HUES64 (cell line): ENCODE results near the gene LMOD1.
A peak's percentile ranks its signal among the peaks of the same experiment; 100 is the strongest.
"Not testable (repeated sequence)": the region's sequence is repeated elsewhere in the genome, so short reads cannot be mapped to it uniquely, and the experiment has no call there.

Experiments
- H3K27ac ChIP-seq: 2 replicates; pipeline ENCODE4 v1.7.0; 2013; ENCODE audit warnings: low read depth, low read length, inconsistent platforms
- H3K27me3 ChIP-seq: 2 replicates; pipeline ENCODE4 v1.6.1; 2013; ENCODE audit warnings: mild to moderate bottlenecking, low read length; ENCODE audit not compliant: insufficient read depth
- H3K36me3 ChIP-seq: 2 replicates; pipeline ENCODE4 v1.6.1; 2013; ENCODE audit warnings: mild to moderate bottlenecking, low read length; ENCODE audit not compliant: insufficient read depth
- H3K4me1 ChIP-seq: 2 replicates; pipeline ENCODE4 v1.6.1; 2013; ENCODE audit warnings: mild to moderate bottlenecking, low read length, moderate library complexity; ENCODE audit not compliant: insufficient read depth
- H3K4me3 ChIP-seq: 2 replicates; pipeline ENCODE4 v1.5.1; 2013; ENCODE audit warnings: mild to moderate bottlenecking, low read length, moderate library complexity
- H3K9ac ChIP-seq: 2 replicates; pipeline ENCODE4 v1.6.1; 2013; ENCODE audit warnings: mild to moderate bottlenecking, low read depth, low read length
- H3K9me3 ChIP-seq: 2 replicates; pipeline ENCODE4 v1.6.1; 2013; ENCODE audit warnings: low read depth, low read length; ENCODE audit not compliant: insufficient read depth
- WGBS: fragments of 150-250, 120-280 bp; methylation state at CpG from one replicate; pipeline ENCODE4 v1.1.7; 2013; ENCODE audit warnings: missing lambda C conversion rate; 5-methylcytosine and 5-hydroxymethylcytosine counted together

LMOD1 gene

DNA sequence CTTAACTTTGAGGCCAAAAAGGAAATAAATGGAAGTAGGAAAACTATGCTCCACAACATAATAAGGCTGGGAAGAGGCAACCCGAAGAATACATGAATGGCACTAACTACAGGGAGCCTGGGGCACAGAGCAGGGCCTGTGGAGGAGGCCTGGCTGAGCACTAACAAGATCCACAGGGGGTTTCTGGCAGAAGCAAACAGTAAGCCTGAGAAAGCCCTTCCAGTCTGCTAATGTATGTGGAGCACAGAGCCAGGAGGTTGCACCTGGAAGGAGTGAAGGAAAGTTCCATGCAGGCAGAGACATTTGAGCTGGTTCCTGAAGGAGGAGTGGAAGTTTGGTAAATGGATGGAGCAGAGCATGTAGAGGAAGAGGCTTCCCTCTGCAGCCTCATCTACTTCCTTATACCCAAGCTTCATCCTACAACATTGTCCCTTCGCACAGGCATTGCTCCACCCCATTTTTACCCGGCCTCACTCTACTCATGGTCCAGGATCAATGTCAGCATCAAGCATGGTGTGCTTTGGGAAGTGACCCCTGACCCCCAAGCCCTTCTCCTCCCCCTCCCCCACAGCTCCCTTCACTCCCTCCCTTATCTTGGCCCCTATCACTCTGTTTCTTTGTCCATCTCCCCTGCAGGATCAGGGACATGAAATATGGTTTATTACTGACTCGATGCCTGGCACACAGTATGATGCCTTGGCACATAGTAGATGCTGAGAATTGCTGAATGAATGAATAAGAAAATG, 34.3 kb downstream of the LMOD1 start:
- no peaks in the 10 kb centered on the region for H3K9me3 ChIP-seq
- H3K4me1 ChIP-seq = peaks cover 5% of the 10 kb centered on the region; the same call in 1 of the 2 replicates
- H3K9ac ChIP-seq = no peak overlapping the region
- no peaks in the 10 kb centered on the region for H3K27me3 ChIP-seq
- peak overlapping the region; percentile 20; the same call in 1 of the 2 replicates for H3K27ac ChIP-seq
- WGBS = 62% methylated on average over 4 of the region's 4 CpGs
- H3K36me3 ChIP-seq = no peaks in the 10 kb centered on the region
- H3K4me3 ChIP-seq = no peak overlapping the region

DNA sequence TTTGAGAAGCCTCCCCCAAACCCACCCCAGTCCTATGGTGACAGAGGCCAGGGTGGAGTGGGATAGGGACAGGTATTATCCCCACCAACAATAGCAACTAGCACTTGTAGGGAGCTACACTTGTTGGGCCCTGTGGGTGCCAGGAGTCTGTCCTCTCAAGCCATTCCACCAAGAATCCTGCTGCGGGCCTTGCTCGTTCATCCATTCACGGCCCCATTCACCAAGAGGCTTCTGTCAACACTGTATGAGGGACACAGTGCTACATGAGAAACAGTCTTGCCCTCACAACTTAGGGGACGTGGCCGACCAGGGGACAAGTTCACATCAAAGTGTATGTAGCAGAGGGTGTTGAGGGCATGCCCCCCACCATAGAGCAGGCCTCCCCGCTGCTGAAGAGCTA, 38.7 kb downstream of the LMOD1 start:
- Histone ChIP-seq H3K27ac (no peak overlapping the region), H3K4me1 (peaks cover 18% of the 10 kb centered on the region), H3K9ac (no peak overlapping the region), H3K9me3 (no peaks in the 10 kb centered on the region), H3K27me3 (no peaks in the 10 kb centered on the region), H3K4me3 (no peak overlapping the region), H3K36me3 (no peaks in the 10 kb centered on the region)
- WGBS = 91% methylated on average over 6 of the region's 6 CpGs

DNA sequence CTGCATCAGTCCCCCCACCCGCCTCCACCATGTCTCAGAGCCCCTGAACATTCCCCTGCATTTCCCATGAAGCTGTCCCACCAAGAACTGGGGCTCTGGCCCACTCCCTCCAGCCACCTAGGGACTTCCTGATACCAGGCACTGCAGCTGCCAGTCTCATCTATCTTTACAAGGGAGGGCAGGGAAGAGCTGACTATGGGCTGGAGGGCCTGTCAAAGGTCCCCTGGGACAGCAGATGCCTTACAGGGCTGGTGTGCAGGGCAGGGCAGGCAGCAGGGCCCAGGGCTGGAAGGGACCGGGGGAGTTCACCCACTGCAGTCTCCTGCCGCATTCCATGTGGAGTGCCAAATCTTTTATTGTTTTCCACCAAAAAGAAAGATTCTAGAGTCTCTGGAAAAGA, 40.0 kb downstream of the LMOD1 start:
- peaks cover 13% of the 10 kb centered on the region for H3K4me1 ChIP-seq
- 89% methylated on average over 3 of the region's 3 CpGs for WGBS
- no peak overlapping the region for H3K27ac ChIP-seq
- H3K27me3 ChIP-seq = no peaks in the 10 kb centered on the region
- H3K36me3 ChIP-seq = no peaks in the 10 kb centered on the region
- no peak overlapping the region for H3K4me3 ChIP-seq
- H3K9me3 ChIP-seq = no peaks in the 10 kb centered on the region
- no peak overlapping the region for H3K9ac ChIP-seq

- H3K4me3 ChIP-seq = no peak overlapping the region
- 88% methylated on average over 6 of the region's 6 CpGs for WGBS
- no peaks in the 10 kb centered on the region for H3K36me3 ChIP-seq
- peak overlapping the region; percentile 43; the same call in 1 of the 2 replicates for H3K27ac ChIP-seq
- H3K9ac ChIP-seq = peak overlapping the region; percentile 18; the same call in 1 of the 2 replicates
- H3K9me3 ChIP-seq = no peaks in the 10 kb centered on the region
- no peaks in the 10 kb centered on the region for H3K27me3 ChIP-seq
- H3K4me1 ChIP-seq = peaks cover 13% of the 10 kb centered on the region
Observed at GRCh38 chr1:201905234-201905890, 41.0 kb downstream of the LMOD1 start.

DNA sequence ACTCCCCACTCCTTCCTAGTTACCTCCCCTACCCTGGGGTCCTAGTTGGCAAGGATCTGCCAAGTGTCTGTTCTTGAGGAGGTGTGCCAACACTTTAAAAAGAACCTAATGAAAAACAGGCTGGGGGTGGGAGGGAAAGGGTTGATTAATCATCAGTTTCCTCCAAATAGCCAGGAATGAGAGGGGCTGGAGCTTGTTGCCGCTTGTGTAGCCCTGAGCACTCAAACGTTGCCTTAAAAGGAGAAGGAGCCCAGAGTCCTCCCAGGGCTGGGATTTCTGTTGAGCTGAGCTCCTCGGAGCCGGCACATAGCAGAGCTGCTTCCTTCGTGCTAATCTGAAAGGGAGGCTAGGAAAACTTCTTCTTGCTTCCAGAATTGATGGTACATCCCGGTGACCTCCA, 41.8 kb downstream of the LMOD1 start:
- Histone ChIP-seq H3K36me3 (no peaks in the 10 kb centered on the region), H3K4me1 (peaks cover 13% of the 10 kb centered on the region), H3K27me3 (no peaks in the 10 kb centered on the region), H3K4me3 (no peak overlapping the region), H3K27ac (peak overlapping the region; percentile 43; the same call in 1 of the 2 replicates), H3K9me3 (no peaks in the 10 kb centered on the region), H3K9ac (peak overlapping the region; percentile 29; the same call in 1 of the 2 replicates)
- 48% methylated on average over 6 of the region's 6 CpGs for WGBS

GRCh38 chr1:201903135-201903534, 43.2 kb downstream of the LMOD1 start:
- Histone ChIP-seq H3K4me3 (no peak overlapping the region), H3K36me3 (no peaks in the 10 kb centered on the region), H3K9ac (no peak overlapping the region), H3K9me3 (no peaks in the 10 kb centered on the region), H3K4me1 (peaks cover 13% of the 10 kb centered on the region), H3K27me3 (no peaks in the 10 kb centered on the region), H3K27ac (no peak overlapping the region)
- 77% methylated on average over 5 of the region's 5 CpGs for WGBS

GRCh38 chr1:201902198-201902597, 44.1 kb downstream of the LMOD1 start:
- Histone ChIP-seq H3K9me3 (no peaks in the 10 kb centered on the region), H3K27me3 (no peaks in the 10 kb centered on the region), H3K4me1 (peaks cover 13% of the 10 kb centered on the region), H3K36me3 (no peaks in the 10 kb centered on the region), H3K4me3 (no peak overlapping the region), H3K27ac (no peak overlapping the region), H3K9ac (no peak overlapping the region)
- WGBS = 99% methylated on average over 3 of the region's 3 CpGs

- not testable (repeated sequence) for H3K4me3 ChIP-seq, H3K9ac ChIP-seq, H3K27me3 ChIP-seq, H3K36me3 ChIP-seq, H3K27ac ChIP-seq, H3K9me3 ChIP-seq
- whole genome bisulfite sequencing = 95% methylated on average over 6 of the region's 6 CpGs
- H3K4me1 ChIP-seq = peaks cover 13% of the 10 kb centered on the region
Observed at GRCh38 chr1:201901036-201901435, 45.3 kb downstream of the LMOD1 start.

GRCh38 chr1:201900476-201900875, 45.9 kb downstream of the LMOD1 start:
- WGBS = 90% methylated on average over 5 of the region's 5 CpGs
- H3K27ac ChIP-seq = no peak overlapping the region
- H3K9me3 ChIP-seq = no peaks in the 10 kb centered on the region
- H3K9ac ChIP-seq = no peak overlapping the region
- peaks cover 12% of the 10 kb centered on the region for H3K4me1 ChIP-seq
- no peaks in the 10 kb centered on the region for H3K27me3 ChIP-seq
- H3K36me3 ChIP-seq = no peaks in the 10 kb centered on the region
- no peak overlapping the region for H3K4me3 ChIP-seq

DNA sequence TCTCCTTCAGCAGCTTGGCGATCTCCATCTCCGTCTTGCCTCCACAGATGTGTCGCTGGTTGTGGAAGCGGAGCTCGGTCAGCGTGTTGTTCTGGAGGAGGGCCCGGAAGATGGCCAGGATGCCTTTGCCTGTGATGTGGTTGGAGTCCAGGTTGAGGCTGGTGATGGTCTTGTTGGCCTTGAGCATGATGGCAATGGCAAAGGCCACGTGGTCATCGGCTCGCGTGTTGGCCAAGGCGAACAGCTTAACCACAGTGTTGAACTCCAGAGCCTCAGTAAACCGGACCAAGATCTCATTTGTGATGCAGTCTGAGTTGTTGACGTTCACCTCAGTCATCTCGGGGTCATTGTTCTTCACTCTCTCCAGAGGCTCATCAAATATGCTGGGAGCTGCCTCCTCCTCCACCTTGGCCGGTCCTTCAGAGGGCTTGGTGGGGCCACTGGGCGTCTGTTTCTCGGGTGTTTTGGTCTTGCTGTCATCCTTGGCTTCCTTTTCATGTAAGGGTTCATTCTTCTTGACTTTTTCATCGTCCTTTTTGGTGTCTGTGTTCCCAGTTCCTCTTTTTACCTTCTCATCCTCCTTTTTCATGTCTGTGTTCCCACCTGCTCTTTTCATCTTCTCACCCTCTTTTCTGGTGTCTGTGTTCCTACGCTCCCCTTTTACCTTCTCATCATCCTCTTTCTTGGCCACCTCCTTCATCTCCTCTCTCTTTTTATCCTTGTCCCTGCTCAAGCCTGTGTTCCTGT, 46.5 kb downstream of the LMOD1 start:
- Histone ChIP-seq H3K36me3 (no peaks in the 10 kb centered on the region), H3K4me3 (no peak overlapping the region), H3K4me1 (peaks cover 10% of the 10 kb centered on the region), H3K9ac (no peak overlapping the region), H3K9me3 (no peaks in the 10 kb centered on the region), H3K27me3 (no peaks in the 10 kb centered on the region), H3K27ac (no peak overlapping the region)
- WGBS = 92% methylated on average over 20 of the region's 20 CpGs

GRCh38 chr1:201898992-201899391, 47.4 kb downstream of the LMOD1 start:
- Histone ChIP-seq H3K9me3 (no peaks in the 10 kb centered on the region), H3K36me3 (no peaks in the 10 kb centered on the region), H3K4me1 (peaks cover 11% of the 10 kb centered on the region), H3K27ac (no peak overlapping the region), H3K9ac (no peak overlapping the region), H3K4me3 (no peak overlapping the region), H3K27me3 (no peaks in the 10 kb centered on the region)
- WGBS = 89% methylated on average over 4 of the region's 4 CpGs
